Fibroblast of upper back skin (primary cell): ENCODE data around the gene ZNHIT1.

ENCODE experiments used
- DNase-seq: peaks from one replicate; pipeline ENCODE4 v3.0.0-alpha.2; 2013

The ZNHIT1 gene

DNA sequence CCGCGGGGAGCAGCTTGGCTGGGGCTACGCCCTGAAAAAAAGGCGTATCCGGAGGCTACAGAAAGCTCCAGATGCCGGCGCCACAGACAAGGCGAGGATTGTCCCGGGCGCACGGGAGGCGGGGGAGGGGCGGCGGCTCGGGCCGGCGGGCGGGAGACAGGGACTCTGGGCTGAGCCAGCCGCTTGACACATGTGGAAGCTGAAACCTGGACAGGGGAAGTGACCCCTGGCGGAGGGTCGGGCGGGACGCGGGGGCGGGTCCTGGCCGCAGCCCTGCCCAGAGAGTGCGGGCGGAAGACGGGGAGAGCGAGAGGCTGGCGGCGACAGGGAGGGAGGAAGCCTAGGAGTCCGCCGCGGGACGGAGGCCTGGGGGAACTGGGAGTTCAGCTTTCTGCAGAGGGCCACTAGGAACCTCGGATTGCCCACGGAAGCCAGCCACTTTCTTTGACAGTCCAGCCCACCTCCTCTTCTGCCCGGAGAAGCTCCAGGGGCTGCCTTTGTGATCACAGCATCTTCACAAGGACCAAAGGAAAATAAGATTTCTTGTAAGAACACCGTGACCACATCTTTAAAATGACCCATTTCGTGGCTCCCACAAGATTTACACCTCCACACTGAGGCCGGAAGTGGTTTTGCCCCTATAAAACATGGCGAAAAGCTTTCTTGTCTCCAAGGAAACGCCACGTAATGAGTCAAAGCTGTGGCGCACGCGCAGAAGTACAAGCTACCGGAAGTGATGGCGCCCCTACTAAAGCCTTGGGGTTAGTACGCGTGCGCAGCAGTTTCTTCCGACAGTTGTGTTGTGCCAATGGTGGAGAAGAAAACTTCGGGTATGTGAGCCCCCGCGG is at the start of gene ZNHIT1, which contains the start of gene PLOD3:
ZNHIT1 (plus strand) TSS at position 778 of the 848 bp plus-strand sequence; CDS start at position 809, 31 bp downstream.
PLOD3 (minus strand) TSS at position 194 of the 848 bp plus-strand sequence. CDS start 307 bp downstream, outside the sequence.
- DNase-seq: peak; percentile 98

- DNase-seq: no peak
Observed at GRCh38 chr7:101168412-101169049, 49.4 kb upstream of the ZNHIT1 start.

DNA sequence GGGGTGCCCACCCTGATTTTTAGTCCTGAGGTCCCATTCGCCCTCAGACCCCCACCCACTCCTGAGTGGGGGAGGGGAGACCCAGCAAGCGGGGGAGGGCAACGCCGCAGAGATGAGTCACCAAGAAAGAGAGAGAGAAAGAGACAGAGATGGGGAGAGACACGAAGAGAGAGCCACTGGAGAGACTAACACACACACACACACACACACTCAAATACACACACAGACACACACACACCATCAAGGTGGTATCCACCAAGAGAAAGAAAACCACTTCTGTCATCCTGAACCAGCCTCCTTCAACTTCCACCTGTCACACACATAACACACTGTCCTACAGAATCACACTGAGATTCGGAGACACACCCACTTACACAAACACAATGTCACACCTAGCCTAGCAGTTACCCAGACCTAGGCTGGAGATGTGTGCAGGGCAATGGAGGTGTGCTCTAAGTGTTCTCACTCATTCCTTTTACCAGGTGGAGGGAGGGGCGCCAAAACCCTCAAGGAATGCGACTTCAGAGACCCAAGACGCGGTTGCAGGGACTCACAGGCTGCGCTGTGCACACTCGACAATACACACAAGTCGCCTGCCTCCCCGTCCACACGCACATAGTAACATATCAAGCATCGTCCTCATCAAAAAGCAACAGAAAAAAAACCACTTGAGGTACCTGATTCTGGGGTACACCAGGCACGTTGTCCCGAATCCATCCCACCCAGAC is 48.7 kb upstream of the ZNHIT1 start:
- DNase-seq: no peak

DNA sequence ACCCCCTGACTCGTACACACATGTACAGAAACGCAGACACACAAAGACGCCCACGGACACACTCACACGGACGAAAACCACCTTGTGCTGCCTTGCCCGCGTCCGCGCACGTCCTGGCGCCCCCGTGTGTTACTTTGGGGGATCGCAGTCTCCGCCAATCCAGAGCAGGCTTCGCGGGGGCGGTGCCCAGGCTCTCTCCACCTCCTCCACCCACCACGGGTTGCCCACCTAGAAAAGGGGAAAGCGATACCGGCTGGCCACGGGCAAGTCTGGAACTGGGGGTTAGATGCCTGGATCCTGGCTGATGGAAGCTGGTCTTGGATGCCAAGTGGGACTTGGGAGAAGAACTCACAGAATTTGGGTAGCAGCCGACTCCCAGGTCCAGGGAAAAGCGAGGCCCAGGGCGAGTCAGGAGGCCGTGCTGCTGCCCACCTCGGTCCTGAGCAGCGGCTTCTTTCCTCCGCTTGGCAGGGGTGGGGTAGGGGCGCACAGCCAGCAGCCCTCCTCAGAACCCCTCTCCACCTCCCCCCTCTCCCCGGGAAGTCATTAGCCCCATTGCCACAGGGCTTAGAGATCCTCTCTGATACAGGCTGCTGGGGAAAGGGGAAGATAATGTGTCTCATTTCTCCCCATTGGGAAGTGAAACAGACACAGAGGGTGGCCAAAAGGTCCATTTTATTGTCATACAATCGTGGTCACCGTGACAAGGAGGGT is 48.0 kb upstream of the ZNHIT1 start:
- peak; percentile 52 for DNase-seq

DNA sequence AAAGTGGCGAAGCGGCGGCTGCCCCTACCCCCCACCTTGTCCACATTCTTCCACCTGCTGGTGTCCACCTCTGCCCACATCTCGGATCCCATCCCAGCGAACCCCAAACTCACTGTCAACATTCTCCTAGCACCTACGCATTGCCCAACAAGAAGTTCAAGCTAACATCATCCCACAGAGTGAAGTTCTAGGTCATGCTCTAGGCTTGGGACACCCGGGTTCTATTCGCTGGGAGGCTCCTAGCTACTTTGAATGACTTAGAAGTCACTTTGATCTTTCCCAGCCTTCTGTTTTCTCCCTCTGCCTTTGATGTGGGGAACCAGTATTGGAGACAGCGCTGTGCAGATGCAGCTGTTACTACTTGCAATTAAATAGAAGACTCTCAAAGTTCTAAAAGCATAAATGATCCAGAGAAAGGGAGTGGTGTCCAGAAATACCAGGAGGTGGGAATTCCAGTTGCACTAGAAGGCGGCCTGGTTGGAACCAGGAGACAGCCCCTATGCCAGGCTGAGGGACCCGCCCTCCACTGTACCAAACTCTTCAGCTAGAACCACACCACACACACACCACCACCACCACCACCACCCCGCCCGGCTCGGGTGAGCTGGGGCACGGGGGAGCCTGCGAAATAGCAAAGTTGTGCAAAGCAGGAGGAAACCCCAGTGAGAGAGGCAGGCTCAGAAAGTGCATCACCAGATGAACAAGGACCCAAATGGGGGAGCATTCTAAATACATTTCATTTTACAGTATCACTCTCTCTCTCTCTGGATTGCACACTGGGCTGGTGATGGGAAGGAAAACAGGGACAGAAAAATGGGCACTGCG is 47.1 kb upstream of the ZNHIT1 start:
- no peak for DNase-seq

DNA sequence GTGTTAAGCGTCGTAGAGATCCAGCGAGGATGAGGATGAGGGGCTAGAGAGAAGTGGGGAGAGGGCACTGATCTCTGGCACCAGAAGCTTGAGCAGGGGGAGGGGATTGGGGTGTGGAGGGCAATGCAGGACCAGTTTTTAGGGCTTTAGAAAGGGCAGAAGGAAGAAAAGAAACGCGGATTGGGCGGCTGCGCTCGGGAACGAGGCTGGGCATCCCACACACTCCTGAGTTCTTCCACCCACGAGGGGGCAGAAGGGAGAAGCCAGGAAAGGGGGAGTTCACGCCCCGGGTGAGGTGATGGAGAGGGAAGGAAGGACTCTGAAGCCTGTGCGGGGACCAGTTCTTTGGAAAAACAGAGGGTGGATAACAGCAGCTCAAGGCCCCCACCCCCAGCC is 46.5 kb upstream of the ZNHIT1 start:
- DNase-seq: no peak

- no peak for DNase-seq
Observed at GRCh38 chr7:101172005-101172853, 45.7 kb upstream of the ZNHIT1 start.

DNA sequence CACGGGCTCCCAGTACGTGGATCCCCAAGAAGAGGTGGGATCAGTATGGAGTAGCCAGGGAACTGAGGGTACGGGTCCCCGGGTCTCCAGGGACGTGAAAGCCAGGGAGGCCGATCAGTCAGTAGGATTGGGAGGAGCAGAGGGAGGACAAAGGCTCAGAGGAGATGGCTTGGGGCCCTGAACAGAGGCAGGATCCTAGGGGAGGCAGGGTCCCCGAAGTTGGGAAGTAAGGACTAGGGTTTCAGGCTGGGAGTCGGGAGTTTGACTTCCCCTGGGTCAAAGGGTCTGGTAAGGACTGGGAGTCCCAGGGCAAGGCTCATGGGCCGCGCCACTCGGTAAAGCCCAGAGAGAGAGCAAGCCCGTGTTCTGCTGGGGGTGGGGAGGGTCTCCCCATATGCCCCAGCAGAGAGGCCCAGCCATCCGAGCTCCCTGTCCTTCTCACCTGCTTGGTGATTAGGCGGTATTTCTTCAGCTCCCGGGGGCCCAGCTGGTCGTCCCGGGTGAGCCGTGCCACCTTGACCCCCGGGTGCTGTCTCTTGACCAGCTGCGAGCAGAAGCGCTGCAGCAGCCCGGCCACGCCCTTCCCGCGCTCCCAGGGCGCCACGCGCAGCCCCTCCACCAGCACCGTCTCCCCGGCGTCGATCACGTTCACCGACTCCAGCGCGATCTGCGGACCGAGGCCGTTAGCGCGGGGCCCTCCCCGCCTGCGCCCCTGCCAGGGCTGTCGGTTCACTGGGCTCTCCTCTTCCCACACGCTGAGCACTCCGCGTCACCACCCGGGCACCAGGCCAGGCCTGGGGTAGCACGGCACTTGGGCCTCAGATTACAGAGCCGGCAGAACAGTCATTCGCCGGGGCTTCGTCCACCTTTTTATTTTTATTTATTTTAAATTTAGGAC is 44.9 kb upstream of the ZNHIT1 start:
- DNase-seq: peak; percentile 45

DNA sequence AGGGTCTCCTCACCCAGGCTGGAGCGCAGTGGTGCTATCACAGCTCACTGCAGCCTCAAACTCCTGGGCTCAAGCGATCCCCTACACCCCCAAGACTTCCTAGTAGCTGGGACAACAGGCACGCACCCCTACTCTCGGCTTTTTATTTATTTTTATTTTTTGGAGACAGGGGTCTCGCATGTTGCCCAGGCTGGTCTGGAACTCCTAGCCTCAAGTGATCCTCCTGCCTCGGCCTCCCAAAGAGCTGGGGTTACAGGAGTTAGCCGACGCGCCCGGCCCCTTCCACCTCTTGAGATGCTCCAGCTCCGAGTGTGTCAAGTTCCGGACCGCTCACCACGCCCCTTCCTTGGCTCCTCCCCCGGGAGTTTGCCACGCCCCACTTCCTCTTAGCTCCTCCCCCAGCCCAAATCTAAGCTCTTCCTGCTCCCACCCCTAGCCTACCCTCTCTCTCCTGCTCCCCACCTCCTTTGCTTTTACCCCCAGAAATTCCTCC is 44.2 kb upstream of the ZNHIT1 start:
- no peak for DNase-seq

GRCh38 chr7:101174322-101174854 is 43.6 kb upstream of the ZNHIT1 start:
- no peak for DNase-seq

GRCh38 chr7:101175664-101176063 is 42.3 kb upstream of the ZNHIT1 start:
- DNase-seq: no peak

DNA sequence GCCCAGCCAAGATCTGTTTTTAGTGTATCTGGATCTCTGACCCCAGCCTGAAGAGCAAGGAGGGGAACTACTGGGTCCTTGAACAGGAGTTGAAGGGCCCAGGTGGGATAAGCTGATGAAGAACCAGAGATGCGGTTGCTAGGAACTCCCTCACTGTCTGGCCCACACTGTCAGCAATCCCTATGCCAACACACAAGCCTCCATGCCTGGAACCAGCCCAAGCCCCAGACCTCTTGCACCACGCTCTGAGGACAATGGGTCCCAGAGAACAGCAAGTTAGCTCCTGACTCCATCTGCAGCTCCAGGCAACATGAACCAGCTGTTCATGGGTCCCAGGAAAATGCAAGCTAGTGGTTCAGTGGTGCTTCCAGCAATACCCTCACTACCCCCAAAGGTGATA is 40.3 kb upstream of the ZNHIT1 start:
- DNase-seq: no peak

- DNase-seq: no peak
Observed at GRCh38 chr7:101179117-101179516, 38.8 kb upstream of the ZNHIT1 start.

DNA sequence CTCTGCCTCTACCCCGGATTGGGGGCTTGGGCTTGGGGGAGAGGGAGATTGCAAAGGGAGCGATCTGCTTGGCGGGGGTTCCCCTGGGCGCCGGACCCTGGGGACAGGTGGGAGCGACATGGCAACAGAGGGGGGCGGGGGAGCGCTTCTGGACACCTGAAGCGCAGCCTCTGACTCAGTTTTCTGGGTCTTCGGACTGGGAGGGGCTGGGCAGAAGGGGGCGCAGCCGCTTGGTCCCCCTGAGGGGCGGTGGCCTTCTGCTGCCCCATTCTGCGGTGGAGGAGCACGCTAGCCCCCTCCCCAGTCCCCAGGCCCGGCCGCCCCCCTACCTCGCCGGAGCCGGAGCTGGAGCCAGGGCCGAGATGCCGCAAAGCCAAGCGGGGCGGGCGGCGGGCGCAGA is 38.3 kb upstream of the ZNHIT1 start:
- no peak for DNase-seq

GRCh38 chr7:101180130-101180755 is 37.7 kb upstream of the ZNHIT1 start, which contains the start of gene NAT16:
Gene NAT16 (minus strand): TSS chr7:101180293. CDS start chr7:101174807, 5,486 bp downstream.
- no peak for DNase-seq

- no peak for DNase-seq
Observed at GRCh38 chr7:101185258-101185839, 32.6 kb upstream of the ZNHIT1 start.

- DNase-seq: no peak
Observed at GRCh38 chr7:101186194-101186593, 31.8 kb upstream of the ZNHIT1 start.

GRCh38 chr7:101186844-101187428 is 31.0 kb upstream of the ZNHIT1 start:
- no peak for DNase-seq
